ENCODE data around the gene ABHD6.
"Not testable (repeated sequence)": the region's sequence is repeated elsewhere in the genome, so short reads cannot be mapped to it uniquely, and the experiment has no call there.

The ABHD6 gene

GRCh38 chr3:58243976-58244585 lies 6.5 kb downstream of the ABHD6 start:
- no peak for DNase-seq

GRCh38 chr3:58246148-58247047 lies 8.8 kb downstream of the ABHD6 start:
- DNase-seq, result no peak

DNA sequence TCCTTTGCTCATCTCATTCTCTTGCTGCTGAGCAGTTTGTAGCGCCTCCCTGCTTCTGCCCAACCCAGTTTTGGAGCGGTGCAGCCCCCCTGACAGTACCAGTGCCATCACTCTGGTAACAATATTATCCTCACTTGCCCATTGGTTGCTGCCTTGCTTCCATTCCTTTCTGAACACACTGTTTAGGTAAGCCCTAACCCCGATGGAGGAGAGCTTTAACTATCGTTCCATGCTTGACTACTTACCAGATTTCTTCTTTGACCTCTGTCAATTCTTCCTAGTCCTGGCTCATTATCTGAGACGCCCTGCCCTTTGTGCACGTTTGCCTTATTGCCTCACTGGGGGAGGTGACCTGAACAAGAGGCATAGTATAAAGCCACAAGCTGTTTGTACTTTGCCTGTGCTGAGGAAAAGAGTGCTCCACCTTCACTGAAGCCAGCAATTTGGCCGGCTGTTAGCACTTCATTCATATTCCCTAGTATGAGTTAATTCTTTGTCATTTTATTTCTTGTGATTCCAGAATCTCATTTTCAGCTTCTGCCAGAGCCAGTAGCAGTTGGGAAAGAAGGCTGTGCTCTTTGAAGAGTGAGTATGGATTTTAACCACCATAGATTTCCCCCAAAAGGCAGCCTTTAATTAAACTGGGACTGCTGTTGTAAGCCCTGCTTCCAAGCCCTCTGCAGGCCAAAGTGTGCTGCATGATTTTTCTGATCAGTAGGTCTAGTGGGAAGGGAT lies 11.9 kb downstream of the ABHD6 start:
- no peak for DNase-seq

- no peak for DNase-seq
Measured at GRCh38 chr3:58250093-58250707, 12.6 kb downstream of the ABHD6 start.

- DNase-seq, result no peak
Measured at GRCh38 chr3:58251631-58252035, 14.0 kb downstream of the ABHD6 start.

DNA sequence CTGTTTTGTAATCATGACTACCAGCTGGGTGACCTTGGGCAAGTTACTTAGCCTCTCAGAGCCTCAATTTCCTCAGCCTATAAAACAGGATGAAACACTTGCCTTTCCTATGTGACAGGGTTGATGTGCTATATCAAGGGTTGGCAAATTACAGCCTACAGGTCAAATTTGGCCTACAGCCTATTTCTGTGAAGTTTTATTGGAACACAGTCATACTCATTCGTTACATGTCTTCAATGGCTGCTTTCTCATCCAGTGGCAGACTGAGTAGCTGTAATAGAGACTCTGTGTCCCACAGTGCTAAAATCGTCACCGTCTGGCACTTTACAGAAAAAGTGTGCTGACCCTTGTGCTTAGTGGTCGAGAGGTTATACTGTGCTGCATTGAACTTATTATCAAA lies 16.6 kb downstream of the ABHD6 start:
- no peak for DNase-seq

DNA sequence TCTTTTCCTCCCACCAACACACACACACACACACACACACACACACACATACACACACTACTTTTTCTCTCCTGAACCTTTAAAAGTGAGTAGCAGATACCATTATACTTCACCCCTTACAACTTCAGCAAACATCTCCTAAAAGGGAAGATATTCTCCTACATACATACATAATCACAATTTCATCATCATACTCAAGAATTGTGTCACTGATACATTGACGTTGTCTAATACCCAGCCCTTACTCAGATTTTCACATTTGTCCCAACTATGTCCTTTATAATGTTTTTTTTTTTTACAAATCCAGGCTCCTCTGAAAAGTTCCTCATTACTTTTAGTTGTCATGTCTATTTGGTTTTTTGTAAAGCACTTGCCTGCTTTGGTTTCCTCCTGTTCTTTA lies 18.5 kb downstream of the ABHD6 start:
- no peak for DNase-seq

DNA sequence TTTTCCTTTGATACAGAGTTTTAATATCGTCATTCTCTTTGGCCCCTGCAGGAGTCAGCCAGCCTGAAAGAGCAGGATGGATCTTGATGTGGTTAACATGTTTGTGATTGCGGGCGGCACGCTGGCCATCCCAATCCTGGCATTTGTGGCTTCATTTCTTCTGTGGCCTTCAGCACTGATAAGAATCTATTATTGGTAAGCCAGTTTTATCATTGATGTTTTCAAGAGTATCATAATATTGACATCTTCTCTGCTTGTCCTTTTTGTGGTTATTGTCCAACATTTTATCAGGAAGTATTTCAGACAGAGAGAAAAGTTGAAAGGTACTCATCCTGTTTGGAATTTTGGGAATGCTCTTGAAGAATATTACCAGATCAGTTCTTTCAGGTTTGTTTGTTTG lies 18.9 kb downstream of the ABHD6 start:
- DNase-seq, result no peak

- no peak for DNase-seq
Measured at GRCh38 chr3:58258392-58259055, 20.9 kb downstream of the ABHD6 start.

- peak; percentile 82 for DNase-seq
Measured at GRCh38 chr3:58260261-58260731, 22.7 kb downstream of the ABHD6 start.

- DNase-seq, result peak; percentile 45
Measured at GRCh38 chr3:58260733-58261132, 23.1 kb downstream of the ABHD6 start.

DNA sequence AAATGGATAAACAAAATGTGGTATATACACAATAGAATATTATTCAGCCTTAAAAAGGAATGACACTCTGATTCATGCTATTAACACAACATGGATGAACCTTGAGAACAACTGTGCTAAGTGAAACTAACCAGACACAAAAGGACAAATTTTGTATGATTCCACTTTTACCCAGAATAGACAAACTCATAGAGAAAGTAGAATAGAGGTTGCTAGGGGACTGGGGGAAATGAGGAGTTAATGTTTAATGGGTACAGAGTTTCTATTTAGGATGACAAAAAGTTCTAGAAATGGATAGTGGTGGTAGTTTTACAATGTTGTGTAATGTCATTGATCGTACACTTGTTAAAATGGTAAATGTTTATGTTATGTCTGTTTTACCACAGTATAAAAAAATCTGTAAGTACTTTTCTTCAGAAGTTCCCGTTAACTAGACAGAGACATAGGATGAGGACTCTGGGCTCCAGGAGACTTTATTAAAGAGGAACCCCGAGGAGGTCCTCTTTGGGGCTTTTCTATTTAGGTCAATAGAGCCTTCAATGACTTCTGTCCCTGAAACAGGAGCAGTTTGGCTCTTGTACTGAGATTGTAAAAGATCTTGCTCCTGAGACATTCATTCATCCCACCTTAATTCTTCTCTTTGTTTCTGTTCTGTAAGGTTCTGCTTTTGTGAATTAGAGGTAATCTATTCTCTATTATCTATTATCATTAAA lies 24.5 kb downstream of the ABHD6 start:
- no peak for DNase-seq

GRCh38 chr3:58266577-58266976 lies 29.0 kb downstream of the ABHD6 start:
- DNase-seq, result no peak

GRCh38 chr3:58267543-58267942 lies 30.0 kb downstream of the ABHD6 start:
- not testable (repeated sequence) for DNase-seq

DNA sequence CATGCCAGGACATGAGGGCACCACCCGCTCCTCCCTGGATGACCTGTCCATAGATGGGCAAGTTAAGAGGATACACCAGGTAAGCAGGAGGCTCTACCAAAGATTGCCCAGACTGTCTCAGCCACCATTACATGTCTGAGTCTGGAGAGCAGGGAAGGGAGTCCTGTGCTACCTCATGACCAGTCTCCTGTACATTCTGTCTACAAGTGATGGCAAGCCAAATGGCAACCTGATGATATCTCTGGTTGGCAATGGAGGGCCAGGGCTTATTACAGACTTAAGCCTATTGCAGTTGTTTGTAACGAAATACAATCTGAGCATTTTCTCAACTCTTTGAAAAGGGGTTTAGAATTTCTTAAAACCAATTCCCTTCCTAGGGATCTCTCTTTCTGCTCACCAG lies 31.8 kb downstream of the ABHD6 start:
- DNase-seq, result no peak

- no peak for DNase-seq
Measured at GRCh38 chr3:58270485-58270884, 32.9 kb downstream of the ABHD6 start.

DNA sequence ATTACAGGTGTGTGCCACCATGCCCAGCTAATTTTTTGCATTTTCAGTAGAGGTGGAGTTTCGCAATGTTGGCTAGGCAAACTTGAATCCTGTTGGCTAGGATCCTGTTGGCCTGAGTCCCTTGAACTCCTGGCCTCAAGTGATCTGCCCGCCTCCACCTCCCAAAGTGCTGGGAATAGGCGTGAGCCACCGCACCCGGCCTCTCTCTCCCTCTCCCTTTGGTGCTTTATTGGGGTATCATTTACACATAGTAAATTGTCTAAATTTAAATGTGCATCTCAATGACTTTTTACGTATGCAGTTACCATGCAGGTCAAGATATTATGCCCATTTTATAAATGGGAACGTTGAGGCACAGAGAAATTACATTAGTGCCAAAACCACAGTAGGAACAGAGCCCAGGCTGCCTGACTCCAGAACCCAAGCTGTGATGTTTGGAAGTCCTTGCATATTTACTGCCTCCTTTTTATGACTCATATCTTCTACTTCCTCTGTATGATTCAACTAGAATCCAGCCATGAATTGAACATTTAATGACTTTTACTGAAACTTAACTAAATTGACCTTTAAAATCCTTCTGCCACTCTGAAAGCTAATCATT lies 34.4 kb downstream of the ABHD6 start:
- peak; percentile 93 for DNase-seq

GRCh38 chr3:58272891-58273290 lies 35.3 kb downstream of the ABHD6 start:
- peak; percentile 22 for DNase-seq

DNA sequence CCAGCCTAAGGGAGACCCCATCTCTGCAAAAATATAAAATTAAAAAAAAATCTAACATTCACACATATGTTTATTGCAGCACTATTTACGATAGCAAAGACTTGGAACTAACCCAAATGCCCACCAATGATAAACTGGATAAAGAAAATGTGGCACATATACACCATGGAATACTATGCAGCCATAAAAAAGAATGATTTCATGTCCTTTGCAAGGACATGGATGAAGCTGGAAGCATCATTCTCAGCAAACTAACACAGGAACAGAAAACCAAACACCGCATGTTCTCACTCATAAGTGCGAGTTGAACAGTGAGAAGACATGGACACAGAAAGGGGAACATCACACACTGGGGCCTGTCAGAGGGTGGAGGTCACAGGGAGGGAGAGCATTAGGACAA lies 35.8 kb downstream of the ABHD6 start:
- DNase-seq, result not testable (repeated sequence)

DNA sequence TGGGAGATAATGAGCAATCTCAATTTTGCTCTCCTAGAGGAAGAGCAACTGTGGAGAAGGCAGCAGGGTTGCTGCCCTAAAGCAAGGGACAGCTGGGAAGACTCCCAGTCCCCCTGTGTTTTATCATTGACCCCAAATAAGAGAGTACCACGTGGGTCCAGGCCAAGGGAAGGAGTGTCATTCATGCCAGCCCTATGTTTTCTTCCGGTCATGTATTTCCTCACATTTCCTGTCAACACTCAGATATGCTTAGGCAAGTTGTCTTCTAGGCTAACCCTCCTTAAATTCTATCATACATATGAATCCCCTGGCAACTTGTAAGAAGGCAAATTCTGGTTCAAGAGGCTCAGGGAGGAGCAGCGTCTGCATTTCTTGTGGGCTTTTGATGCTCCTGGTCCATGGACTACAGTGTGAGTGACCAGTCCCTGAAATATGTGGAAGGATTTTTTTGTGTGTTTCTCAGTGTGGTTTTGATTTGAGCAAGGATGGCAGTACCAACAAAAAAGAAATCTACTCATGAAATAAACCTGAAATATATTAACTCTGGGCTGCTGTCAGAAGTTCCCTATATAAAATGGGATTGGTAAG lies 36.5 kb downstream of the ABHD6 start:
- DNase-seq, result peak; percentile 31

GRCh38 chr3:58281069-58281468 lies 43.5 kb downstream of the ABHD6 start:
- no peak for DNase-seq

Data from fibroblast of skin of right quadriceps (primary cell).